Smooth muscle cell (in vitro differentiated cells): ENCODE data around the gene SCUBE1. TPM values are rescaled to one million over a fixed set of nuclear protein-coding genes. Genes with fewer than 3 reads are reported as not detected.
A peak's percentile ranks its signal among the peaks of the same experiment; 100 is the strongest.

Experiments
- DNase-seq: peaks from one replicate; lab custom pipeline; 2025; ENCODE audit not compliant: unreplicated experiment; lab: John Stamatoyannopoulos, UW
- H2AFZ ChIP-seq: fragments of 200-600 bp; sonication (generic); 2 replicates; pipeline ENCODE4 v1.6.0; 2016; ENCODE audit warnings: antibody characterized with exemption, low read depth, mild to moderate bottlenecking
- H3F3A ChIP-seq: fragments of 200-600 bp; sonication (generic); 2 replicates; pipeline ENCODE4 v1.6.0; 2017; ENCODE audit warnings: antibody characterized with exemption, low read depth
- H3K27ac ChIP-seq: fragments of 200-600 bp; sonication (generic); 2 replicates; pipeline ENCODE4 v1.5.1; 2016; ENCODE audit warnings: low read depth, mild to moderate bottlenecking
- H3K27me3 ChIP-seq: fragments of 200-600 bp; sonication (generic); 2 replicates; pipeline ENCODE4 v1.6.1; 2016; ENCODE audit warnings: low read depth, mild to moderate bottlenecking
- H3K36me3 ChIP-seq: fragments of 200-600 bp; sonication (generic); 2 replicates; pipeline ENCODE4 v1.5.1; 2016; ENCODE audit warnings: low read depth
- H3K4me1 ChIP-seq: fragments of 200-600 bp; sonication (generic); 2 replicates; pipeline ENCODE4 v1.5.1; 2016; ENCODE audit warnings: low read depth
- H3K4me2 ChIP-seq: fragments of 200-600 bp; sonication (generic); 2 replicates; pipeline ENCODE4 v1.6.0; 2016; ENCODE audit warnings: mild to moderate bottlenecking
- H3K4me3 ChIP-seq: fragments of 200-600 bp; sonication (generic); 2 replicates; pipeline ENCODE4 v1.5.1; 2016; ENCODE audit warnings: mild to moderate bottlenecking
- H3K79me2 ChIP-seq: fragments of 200-600 bp; sonication (generic); 2 replicates; pipeline ENCODE4 v1.6.0; 2016; ENCODE audit warnings: low read depth, mild to moderate bottlenecking
- H3K9ac ChIP-seq: fragments of 200-600 bp; sonication (generic); 2 replicates; pipeline ENCODE4 v1.6.0; 2016; ENCODE audit warnings: low read depth
- H3K9me3 ChIP-seq: fragments of 200-600 bp; sonication (generic); replicated peaks from 2 replicates; pipeline ENCODE4 v1.5.1; 2016; ENCODE audit warnings: low read depth
- H4K20me1 ChIP-seq: fragments of 200-600 bp; sonication (generic); 2 replicates; pipeline ENCODE4 v1.6.0; 2016; ENCODE audit warnings: low read depth
- WGBS: methylation state at CpG from one replicate; pipeline ENCODE4 v1.1.7; 2016; ENCODE audit warnings: low lambda C conversion rate; 5-methylcytosine and 5-hydroxymethylcytosine counted together
- polyA plus RNA-seq: library from polyadenylated mRNA; unstranded; fragments of >200 nt; fragmentation: Nextera tagmentation; extraction: Ambion mirVana; gene quantifications from 2 replicates; pipeline ENCODE4 v1.2.1, GENCODE V29; 2016
- total RNA-seq: library from RNA; depleted of rRNA; stranded (reverse); fragments of >200 nt; gene quantifications from 2 replicates; pipeline ENCODE4 v1.2.3, GENCODE V29; 2014
- TF ChIP-seq, protein P1 (sequence below): fragments of 200-600 bp; sonication (generic); IDR thresholded peaks from 2 replicates; pipeline ENCODE4 v1.5.1; 2017; ENCODE audit warnings: borderline replicate concordance, mild to moderate bottlenecking, antibody characterized with exemption; ENCODE audit not compliant: insufficient read depth, poor library complexity, severe bottlenecking

SCUBE1 gene
- total and polyA plus RNA-seq, 2 experiments from 2014 or later = 13.4 to 16.3 TPM

DNA sequence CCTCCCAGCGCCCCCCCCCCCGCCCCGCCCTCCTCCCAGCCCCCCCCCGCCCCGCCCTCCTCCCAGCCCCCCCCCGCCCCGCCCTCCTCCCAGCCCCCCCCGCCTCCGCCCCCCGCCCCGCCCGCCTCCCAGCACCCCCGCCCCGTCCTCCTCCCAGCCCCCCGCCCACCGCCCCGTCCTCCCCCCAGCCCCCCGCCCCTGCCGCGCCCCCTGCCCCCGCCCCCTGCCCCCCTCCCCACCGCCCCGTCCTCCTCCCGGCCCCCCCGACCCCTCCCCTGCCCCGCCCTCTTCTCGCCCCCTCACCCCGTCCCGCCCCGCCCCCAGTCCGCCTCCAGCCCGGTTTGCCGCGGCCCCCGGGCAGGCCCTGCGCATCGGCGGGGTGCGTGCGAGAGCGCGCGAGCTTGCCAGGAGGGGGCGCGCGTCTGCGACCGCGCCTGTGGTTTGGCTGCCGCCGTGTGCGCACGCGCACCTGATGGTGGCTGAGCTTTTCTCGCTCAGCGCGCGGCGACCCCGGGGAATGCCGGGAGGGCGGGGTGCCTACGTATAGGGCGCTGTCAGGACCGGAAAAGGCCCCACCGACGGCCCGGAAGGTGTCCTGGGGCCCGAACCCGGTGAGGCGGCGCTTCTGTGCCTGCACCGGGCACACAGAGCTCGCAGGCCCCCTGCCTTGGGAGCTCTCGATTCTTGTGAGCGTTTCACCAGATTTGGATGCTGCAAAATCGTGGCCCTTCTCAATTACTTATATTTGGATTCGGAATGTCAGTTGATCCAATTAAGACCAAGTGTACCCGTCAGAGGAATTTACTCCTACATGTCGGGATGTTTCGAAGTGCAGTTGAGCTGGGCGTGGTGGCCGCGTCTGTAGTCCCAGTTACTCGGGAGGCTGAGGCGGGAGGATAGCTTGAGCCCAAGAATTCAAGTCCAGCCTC, 155.7 kb downstream of the SCUBE1 start:
- 11% methylated on average over 47 of the region's 86 CpGs for WGBS
- no peaks in the 10 kb centered on the region for H3K9me3 ChIP-seq

DNA sequence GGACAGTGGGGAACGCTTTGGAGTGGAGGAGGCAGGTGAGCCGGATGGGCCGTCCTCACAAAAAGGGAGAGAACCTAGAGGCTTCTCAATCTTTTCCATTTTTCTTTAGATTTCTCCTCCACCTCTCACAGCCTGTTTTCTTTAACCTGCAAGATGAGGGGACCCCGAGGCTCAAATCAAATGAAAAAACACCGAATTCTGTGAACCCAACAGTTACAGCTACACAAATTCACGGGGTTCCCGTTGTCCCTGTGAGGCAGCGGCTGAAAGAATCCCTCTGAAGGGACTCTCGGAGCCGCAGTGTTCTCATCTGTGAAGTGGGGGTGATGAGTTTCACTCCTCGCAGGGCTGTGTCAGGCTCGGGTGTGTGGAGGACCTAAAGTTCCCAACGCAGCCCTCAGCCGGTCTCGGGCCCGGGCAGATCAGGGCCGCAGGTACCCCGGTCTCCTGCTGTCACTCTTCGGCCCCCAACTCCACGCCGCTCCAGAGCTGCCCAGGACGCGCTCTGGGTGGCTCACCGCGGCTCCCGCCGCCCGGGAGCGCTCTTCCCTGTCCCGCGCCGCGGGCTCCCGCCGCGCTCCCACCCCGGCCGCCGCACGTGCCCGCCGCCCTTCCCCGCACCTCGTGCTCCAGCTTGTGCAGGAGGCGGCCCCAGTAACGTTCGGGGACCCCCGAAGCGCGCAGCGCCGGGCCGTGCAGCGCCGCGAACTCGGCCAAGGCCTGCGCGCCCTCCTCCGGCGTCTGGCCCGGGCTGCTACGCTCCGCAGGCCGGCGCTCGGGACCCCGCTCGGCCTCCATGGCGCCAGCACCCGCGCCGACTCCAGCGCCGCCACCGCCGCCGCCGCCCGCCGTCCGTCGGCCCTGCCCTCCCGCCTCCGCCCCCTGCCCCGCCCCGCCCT, 156.7 kb downstream of the SCUBE1 start, which contains the start of gene TTLL12:
TTLL12 (minus strand) TSS at position 863 of the 899 bp plus-strand sequence; CDS start at position 798, 65 bp downstream.
- TF ChIP-seq, protein P1, sequence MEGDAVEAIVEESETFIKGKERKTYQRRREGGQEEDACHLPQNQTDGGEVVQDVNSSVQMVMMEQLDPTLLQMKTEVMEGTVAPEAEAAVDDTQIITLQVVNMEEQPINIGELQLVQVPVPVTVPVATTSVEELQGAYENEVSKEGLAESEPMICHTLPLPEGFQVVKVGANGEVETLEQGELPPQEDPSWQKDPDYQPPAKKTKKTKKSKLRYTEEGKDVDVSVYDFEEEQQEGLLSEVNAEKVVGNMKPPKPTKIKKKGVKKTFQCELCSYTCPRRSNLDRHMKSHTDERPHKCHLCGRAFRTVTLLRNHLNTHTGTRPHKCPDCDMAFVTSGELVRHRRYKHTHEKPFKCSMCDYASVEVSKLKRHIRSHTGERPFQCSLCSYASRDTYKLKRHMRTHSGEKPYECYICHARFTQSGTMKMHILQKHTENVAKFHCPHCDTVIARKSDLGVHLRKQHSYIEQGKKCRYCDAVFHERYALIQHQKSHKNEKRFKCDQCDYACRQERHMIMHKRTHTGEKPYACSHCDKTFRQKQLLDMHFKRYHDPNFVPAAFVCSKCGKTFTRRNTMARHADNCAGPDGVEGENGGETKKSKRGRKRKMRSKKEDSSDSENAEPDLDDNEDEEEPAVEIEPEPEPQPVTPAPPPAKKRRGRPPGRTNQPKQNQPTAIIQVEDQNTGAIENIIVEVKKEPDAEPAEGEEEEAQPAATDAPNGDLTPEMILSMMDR = no peak
- Histone ChIP-seq H3K4me1 (peaks cover 19% of the 10 kb centered on the region), H3K9me3 (no peaks in the 10 kb centered on the region), H4K20me1 (peaks cover 17% of the 10 kb centered on the region), H3K36me3 (no peaks in the 10 kb centered on the region), H3K4me2 (peak within 1 kb of the TSS; percentile 95), H3K9ac (peak within 1 kb of the TSS; percentile 78), H3K27ac (peak within 1 kb of the TSS; percentile 94), H3F3A (peaks cover 4% of the 10 kb centered on the region), H3K27me3 (no peaks in the 10 kb centered on the region), H3K4me3 (peak within 1 kb of the TSS; percentile 79), H2AFZ (peak within 1 kb of the TSS; percentile 100), H3K79me2 (no peaks in the 10 kb centered on the region)
- 2% methylated on average over 46 of the region's 87 CpGs for WGBS
- DNase-seq = peak; percentile 31

More for the DNA sequence above, 155.7 kb downstream of the SCUBE1 start:
- Histone ChIP-seq H3K27ac (peak overlapping the region; percentile 94), H4K20me1 (peaks cover 17% of the 10 kb centered on the region), H3K4me2 (peak overlapping the region; percentile 95), H3K4me1 (peaks cover 19% of the 10 kb centered on the region), H2AFZ (peak overlapping the region; percentile 100), H3F3A (peaks cover 4% of the 10 kb centered on the region), H3K27me3 (no peaks in the 10 kb centered on the region), H3K9ac (peak overlapping the region; percentile 78), H3K36me3 (no peaks in the 10 kb centered on the region), H3K4me3 (peak overlapping the region; percentile 60), H3K79me2 (no peaks in the 10 kb centered on the region)
- peak; percentile 89 for DNase-seq
- TF ChIP-seq, protein P1 = peak; percentile 68

DNA sequence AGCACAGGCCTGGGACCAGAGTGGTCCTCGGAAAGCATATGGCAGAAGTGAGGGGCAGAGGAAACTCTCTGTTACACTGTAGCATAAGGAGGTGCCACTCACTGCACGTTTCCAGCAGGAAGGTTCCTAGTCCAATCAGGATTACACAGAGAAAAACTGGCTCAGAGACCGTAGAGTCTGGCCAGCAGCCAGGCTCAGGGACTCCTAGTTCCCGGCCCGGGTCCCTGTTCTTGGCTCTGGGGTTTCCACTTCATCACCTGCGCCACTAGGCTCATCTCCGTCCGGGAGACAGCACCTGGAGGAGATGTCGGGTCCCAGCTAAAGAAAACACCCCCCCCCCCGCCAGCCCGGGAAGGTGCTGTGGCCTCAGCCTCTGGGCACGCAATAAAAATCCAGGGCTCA, 157.3 kb downstream of the SCUBE1 start:
- Histone ChIP-seq H3K4me3 (peak overlapping the region; percentile 79), H3K27ac (no peak overlapping the region), H3K27me3 (no peaks in the 10 kb centered on the region), H3K79me2 (no peaks in the 10 kb centered on the region), H3K4me2 (peak overlapping the region; percentile 92), H3K36me3 (no peaks in the 10 kb centered on the region), H4K20me1 (peaks cover 17% of the 10 kb centered on the region), H3K4me1 (peaks cover 19% of the 10 kb centered on the region), H3F3A (peaks cover 4% of the 10 kb centered on the region), H3K9ac (peak overlapping the region; percentile 4), H2AFZ (no peak overlapping the region), H3K9me3 (no peaks in the 10 kb centered on the region)
- WGBS = 25% methylated on average over 12 of the region's 12 CpGs
- TF ChIP-seq, protein P1 = no peak
- DNase-seq = no peak
